Breast epithelium (tissue), 4 donors: Measurements from ENCODE around the gene UBR3. TPM values are rescaled to one million over a fixed set of nuclear protein-coding genes. Genes with fewer than 3 reads are reported as not detected.
"Not testable (repeated sequence)": the region's sequence is repeated elsewhere in the genome, so short reads cannot be mapped to it uniquely, and the experiment has no call there.

Experiments
- DNase-seq, 2 donors: peaks; one replicate each; pipeline ENCODE4 v3.0.0-alpha.2; 2019; ENCODE audit warnings: low spot score in 2 of 2
- H3K27ac ChIP-seq, 2 donors: fragments of 200-600 bp; sonication (generic) in 1 of 2; one replicate each; pipeline ENCODE4 v1.5.1; 2016 to 2019; ENCODE audit warnings: mild to moderate bottlenecking in 1 of 2
- H3K27me3 ChIP-seq, 2 donors: fragments of 200-600 bp; sonication (generic) in 1 of 2; one replicate each; pipeline versions ENCODE4 v1.5.1 to v1.6.0; 2017 to 2019; ENCODE audit warnings: control low read depth in 1 of 2, mild to moderate bottlenecking in 1 of 2
- H3K36me3 ChIP-seq: fragments of 200-600 bp; one replicate; pipeline ENCODE4 v1.5.1; 2019
- H3K4me1 ChIP-seq, 2 donors: fragments of 200-600 bp; sonication (generic); one replicate each; pipeline ENCODE4 v1.5.1; 2016 to 2019; ENCODE audit warnings: control low read depth in 1 of 2
- H3K4me3 ChIP-seq, 3 donors: fragments of 200-600 bp; sonication (generic); 1 replicate in 2 of 3; 2 replicates in 1 of 3; pipeline ENCODE4 v1.5.1; 2016 to 2019; ENCODE audit warnings: mild to moderate bottlenecking in 3 of 3, moderate library complexity in 2 of 3
- H3K9me3 ChIP-seq, 2 donors: fragments of 200-600 bp; sonication (generic) in 1 of 2; one replicate each; pipeline ENCODE4 v1.5.1; 2016 to 2019; ENCODE audit warnings: control low read depth in 1 of 2
- POLR2A ChIP-seq: fragments of 450-650 bp; IDR thresholded peaks from one replicate; pipeline ENCODE4 v1.6.1; 2016; ENCODE audit warnings: antibody characterized with exemption, mild to moderate bottlenecking, moderate library complexity
- POLR2AphosphoS5 ChIP-seq, 3 donors: sonication (generic); formaldehyde crosslinking; IDR thresholded peaks; one replicate each; pipeline ENCODE4 v1.6.1; 2017; ENCODE audit warnings: antibody characterized with exemption in 3 of 3
- intact Hi-C: fragments of 100-400 bp; cut with DNase I; formaldehyde crosslinking; loops from one replicate; pipeline ENCODE4 v1.15.1; 2023; ENCODE audit warnings: low total_unique reads
- total RNA-seq, 3 donors: library from RNA; depleted of rRNA; stranded (reverse); fragments of >200 nt; gene quantifications; one replicate each; pipeline ENCODE4 v1.1.0, GENCODE V29; 2016
- TF ChIP-seq, protein P1 (sequence below), 3 donors: fragments of 450-650 bp; IDR thresholded peaks; one replicate each; pipeline ENCODE4 v1.5.1; 2016 to 2017; ENCODE audit warnings: antibody characterized with exemption in 3 of 3, mild to moderate bottlenecking in 3 of 3, moderate library complexity in 3 of 3

Gene UBR3
- total RNA-seq, 3 donors from 2014 or later = 75.7 to 110 (median 108) TPM

DNA sequence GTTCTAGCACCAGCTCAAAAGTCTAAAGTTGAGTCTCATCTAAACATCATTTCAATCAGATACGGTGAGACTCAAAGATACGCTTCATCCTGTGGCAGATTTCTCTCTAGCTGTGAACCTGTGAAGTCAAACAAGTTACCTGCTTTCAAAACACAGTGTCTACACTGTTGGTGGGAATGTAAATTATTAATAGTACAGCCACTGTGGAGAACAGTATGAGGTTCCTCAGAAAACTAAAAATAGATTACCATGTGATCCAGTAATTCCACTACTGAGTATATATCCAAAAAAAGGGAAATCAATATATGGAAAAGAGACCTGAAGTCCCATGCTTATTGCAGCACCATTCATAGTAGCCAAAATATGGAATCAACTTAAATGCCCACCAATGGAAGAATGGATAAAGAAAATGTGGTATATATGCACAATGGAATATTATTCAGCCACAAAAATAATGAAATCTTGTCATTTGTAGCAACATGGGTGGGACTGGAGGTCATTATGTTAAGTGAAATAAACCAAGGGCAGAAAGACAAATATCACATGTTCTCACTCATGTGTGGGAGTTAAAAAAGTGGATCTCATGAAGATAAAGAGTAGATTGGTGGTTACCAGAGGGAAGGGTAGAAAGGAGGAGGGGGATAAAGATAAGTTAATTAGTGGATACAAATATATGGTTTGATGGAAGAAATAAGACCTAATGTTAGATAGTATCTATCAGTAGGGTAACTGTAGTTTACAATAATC is 11.7 kb downstream of the UBR3 start:
- H3K4me3 ChIP-seq = no peak overlapping the region
- intact Hi-C loops = no loop called here
- H3K36me3 ChIP-seq = no peaks in the 10 kb centered on the region
- no peak for TF ChIP-seq POLR2AphosphoS5 (IDR thresholded peaks at IDR 0.05)
- TF ChIP-seq POLR2A = no peak
- TF ChIP-seq, protein P1, sequence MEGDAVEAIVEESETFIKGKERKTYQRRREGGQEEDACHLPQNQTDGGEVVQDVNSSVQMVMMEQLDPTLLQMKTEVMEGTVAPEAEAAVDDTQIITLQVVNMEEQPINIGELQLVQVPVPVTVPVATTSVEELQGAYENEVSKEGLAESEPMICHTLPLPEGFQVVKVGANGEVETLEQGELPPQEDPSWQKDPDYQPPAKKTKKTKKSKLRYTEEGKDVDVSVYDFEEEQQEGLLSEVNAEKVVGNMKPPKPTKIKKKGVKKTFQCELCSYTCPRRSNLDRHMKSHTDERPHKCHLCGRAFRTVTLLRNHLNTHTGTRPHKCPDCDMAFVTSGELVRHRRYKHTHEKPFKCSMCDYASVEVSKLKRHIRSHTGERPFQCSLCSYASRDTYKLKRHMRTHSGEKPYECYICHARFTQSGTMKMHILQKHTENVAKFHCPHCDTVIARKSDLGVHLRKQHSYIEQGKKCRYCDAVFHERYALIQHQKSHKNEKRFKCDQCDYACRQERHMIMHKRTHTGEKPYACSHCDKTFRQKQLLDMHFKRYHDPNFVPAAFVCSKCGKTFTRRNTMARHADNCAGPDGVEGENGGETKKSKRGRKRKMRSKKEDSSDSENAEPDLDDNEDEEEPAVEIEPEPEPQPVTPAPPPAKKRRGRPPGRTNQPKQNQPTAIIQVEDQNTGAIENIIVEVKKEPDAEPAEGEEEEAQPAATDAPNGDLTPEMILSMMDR (IDR thresholded peaks at IDR 0.05) = no peak
- no peaks in the 10 kb centered on the region for H3K4me1 ChIP-seq
- H3K27me3 ChIP-seq = no peaks in the 10 kb centered on the region
- no peak overlapping the region for H3K27ac ChIP-seq
- no peak for DNase-seq
- no peaks in the 10 kb centered on the region for H3K9me3 ChIP-seq

DNA sequence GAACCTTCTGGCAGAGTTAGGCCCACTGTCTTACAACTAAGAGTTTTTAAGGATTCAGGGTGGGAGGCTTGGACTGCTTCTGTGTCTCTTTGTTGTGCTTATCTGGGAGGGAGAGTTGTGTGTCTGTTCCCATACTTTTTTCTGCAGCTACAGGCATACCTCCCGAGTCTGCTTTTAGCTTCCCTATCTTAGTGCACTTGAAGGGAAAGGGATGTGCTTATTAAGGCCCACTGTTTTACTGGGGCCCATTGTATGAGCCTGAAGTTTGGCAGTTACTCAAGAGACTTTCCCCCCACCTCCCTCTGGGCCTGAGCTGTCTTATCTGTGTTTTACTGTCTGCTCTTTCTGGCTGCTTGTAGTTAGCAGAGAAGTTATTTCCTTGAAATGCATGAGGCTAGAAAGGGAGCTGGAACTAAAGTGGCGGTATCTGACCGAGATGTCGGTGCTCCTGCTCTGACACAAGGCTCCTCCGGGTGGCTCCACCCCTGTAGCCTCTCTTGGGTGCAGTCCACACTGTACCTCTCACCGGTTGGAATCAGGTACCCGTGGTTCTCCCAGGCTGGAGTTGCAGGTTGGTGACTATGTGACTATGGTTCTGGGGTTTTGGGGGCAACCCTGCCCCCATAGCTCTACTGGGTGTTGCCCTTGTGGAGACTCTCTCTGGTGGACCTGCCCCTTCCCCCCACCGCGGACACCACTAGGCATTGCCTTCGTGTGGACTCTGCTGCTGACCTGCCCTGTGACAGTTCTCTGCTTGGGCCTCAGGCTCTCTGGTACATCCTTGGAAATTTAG is 12.9 kb downstream of the UBR3 start:
- intact Hi-C loops = no loop called here
- no peak for DNase-seq
- Histone ChIP-seq H3K27me3 (no peaks in the 10 kb centered on the region), H3K4me3 (no peak overlapping the region), H3K9me3 (no peaks in the 10 kb centered on the region), H3K36me3 (no peaks in the 10 kb centered on the region), H3K27ac (no peak overlapping the region), H3K4me1 (no peaks in the 10 kb centered on the region)
- TF ChIP-seq POLR2AphosphoS5 (IDR thresholded peaks at IDR 0.05) = no peak
- no peak for TF ChIP-seq POLR2A
- TF ChIP-seq, protein P1 (IDR thresholded peaks at IDR 0.05) = no peak

DNA sequence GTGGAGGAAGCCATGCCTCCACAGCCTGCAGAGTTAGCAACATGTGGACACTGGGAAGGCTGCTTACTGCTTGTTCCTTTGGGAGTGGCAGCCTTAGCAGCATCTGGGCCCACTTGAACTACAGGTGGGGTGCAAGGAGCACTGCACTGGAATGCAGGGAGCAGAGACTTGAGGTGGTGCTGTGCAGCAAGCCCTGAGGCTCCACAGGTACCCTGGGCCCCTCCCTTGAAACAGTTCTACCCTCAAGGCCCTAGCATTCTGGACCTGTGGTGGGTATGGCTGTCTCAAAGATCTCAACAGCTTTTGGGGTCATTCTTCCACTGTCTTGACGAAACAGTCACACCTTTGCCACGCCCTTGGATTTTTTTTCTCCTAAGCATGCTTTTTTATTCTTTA is 13.5 kb downstream of the UBR3 start:
- H3K4me3 ChIP-seq = no peak overlapping the region
- H3K36me3 ChIP-seq = no peaks in the 10 kb centered on the region
- intact Hi-C loops = no loop called here
- no peaks in the 10 kb centered on the region for H3K4me1 ChIP-seq
- TF ChIP-seq POLR2AphosphoS5 (IDR thresholded peaks at IDR 0.05) (no peak), POLR2A (no peak)
- TF ChIP-seq, protein P1 (IDR thresholded peaks at IDR 0.05) = no peak
- H3K27ac ChIP-seq = no peak overlapping the region
- H3K27me3 ChIP-seq = no peaks in the 10 kb centered on the region
- no peak for DNase-seq
- H3K9me3 ChIP-seq = no peaks in the 10 kb centered on the region

DNA sequence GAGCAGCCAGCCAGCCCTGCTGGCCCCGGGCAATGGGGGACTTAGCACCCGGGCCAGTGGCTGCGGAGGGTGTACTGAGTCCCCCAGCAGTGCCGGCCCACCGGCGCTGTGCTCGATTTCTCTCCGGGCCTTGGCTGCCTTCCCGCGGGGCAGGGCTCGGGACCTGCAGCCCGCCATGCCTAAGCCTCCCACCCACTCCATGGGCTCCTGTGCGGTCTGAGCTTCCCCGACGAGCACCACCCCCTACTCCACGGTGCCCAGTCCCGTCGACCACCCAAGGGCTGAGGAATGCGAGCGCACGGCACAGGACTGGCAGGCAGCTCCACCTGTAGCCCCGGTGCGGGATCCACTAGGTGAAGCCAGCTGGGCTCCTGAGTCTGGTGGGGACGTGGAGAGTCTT is 14.4 kb downstream of the UBR3 start:
- H3K4me1 ChIP-seq, DNase-seq, H3K9me3 ChIP-seq, H3K27ac ChIP-seq, H3K4me3 ChIP-seq, H3K27me3 ChIP-seq, intact Hi-C loops, H3K36me3 ChIP-seq: not testable (repeated sequence)

DNA sequence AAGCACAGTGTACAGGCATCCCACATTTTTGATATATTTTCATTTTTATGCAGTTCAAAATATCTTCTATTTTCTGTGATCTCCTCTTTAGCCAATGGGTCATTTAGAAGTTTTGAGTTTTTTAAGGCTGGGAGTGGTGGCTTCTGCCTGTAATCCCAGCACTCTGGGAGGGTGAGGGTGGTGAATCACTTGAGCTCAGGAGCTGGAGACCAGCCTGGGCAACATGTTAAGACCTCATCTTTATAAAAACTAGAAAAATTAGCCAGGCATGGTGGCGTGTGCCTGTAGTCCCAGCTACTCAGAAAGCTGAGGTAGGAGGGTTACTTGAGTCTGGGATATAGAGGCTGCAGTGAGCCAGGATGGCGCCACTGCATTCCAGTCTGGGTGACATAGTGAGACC is 17.8 kb downstream of the UBR3 start:
- no peak for TF ChIP-seq POLR2AphosphoS5 (IDR thresholded peaks at IDR 0.05)
- TF ChIP-seq POLR2A = no peak
- TF ChIP-seq, protein P1 (IDR thresholded peaks at IDR 0.05) = no peak
- no peaks in the 10 kb centered on the region for H3K9me3 ChIP-seq
- intact Hi-C loops = no loop called here

DNA sequence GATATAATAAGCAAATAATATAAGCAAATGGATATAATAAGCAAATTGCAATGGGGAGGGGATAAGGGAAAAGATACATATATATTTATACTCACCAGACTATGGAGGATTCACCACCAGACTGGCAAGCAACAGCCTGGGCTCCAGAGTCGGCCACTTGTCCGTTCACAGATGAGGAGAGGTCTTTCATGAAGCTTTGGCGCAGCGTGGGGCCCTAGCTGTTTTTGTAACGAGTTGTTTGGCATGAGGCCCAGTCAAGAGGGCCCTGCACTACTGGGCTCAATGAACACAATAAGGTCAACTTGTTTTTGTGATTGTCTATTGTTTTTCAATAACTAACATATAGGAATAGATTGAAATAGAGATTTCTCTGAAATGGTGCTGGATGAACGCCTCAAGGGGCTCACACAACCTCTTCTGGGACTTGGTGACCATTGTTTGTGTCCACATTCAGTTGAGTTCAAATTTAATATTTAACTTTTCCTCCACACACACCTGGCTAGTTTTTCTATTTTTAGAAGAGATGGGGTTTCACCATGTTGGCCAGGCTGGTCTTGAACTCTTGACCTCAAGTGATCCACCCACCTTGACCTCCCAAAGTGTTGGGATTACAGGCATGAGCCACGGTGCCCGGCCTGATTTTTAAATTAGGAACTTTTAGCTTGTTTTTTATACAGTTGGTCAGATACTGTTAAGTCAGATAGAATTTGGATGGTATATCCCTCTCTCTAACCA is 21.9 kb downstream of the UBR3 start:
- intact Hi-C loops, H3K4me1 ChIP-seq, H3K4me3 ChIP-seq, H3K36me3 ChIP-seq, DNase-seq, H3K27ac ChIP-seq, H3K9me3 ChIP-seq, H3K27me3 ChIP-seq: not testable (repeated sequence)

More for the DNA sequence above, 17.8 kb downstream of the UBR3 start:
- Histone ChIP-seq H3K36me3 (no peaks in the 10 kb centered on the region), H3K4me1 (no peaks in the 10 kb centered on the region), H3K27me3 (no peaks in the 10 kb centered on the region), H3K27ac (no peak overlapping the region), H3K4me3 (no peak overlapping the region)
- no peak for DNase-seq
